Fibroblast of lung (primary cell): ENCODE data around the gene UMAD1. TPM values are rescaled to one million over a fixed set of nuclear protein-coding genes. Genes with fewer than 3 reads are reported as not detected.

Experiments used
- DNase-seq, 2 donors: peaks; one replicate each; pipeline versions ENCODE4 v3.0.0 to v3.0.0-alpha.2; 2010; ENCODE audit warnings: low read depth in 2 of 2
- H2AFZ ChIP-seq: 2 replicates; pipeline ENCODE4 v1.5.1; 2012; ENCODE audit warnings: low read length, control low read depth, inconsistent platforms
- H3K27ac ChIP-seq: 2 replicates; pipeline ENCODE4 v1.5.1; 2011; ENCODE audit warnings: low read length, control low read depth; ENCODE audit not compliant: insufficient read depth
- H3K27me3 ChIP-seq: 2 replicates; pipeline ENCODE4 v1.5.1; 2011; ENCODE audit warnings: mild to moderate bottlenecking, low read length; ENCODE audit not compliant: control insufficient read depth, insufficient read depth
- H3K36me3 ChIP-seq: 2 replicates; pipeline ENCODE4 v1.5.1; 2011; ENCODE audit warnings: low read length; ENCODE audit not compliant: control insufficient read depth, insufficient read depth
- H3K4me1 ChIP-seq: 2 replicates; pipeline ENCODE4 v1.5.1; 2011; ENCODE audit warnings: low read length; ENCODE audit not compliant: control insufficient read depth, insufficient read depth; ENCODE audit errors: extremely low read depth
- H3K4me2 ChIP-seq: 2 replicates; pipeline ENCODE4 v1.5.1; 2011; ENCODE audit warnings: low read length, control low read depth; ENCODE audit not compliant: insufficient read depth; ENCODE audit errors: extremely low read depth
- H3K4me3 ChIP-seq, 4 experiments: fragments of 200-600 bp in 1 of 4; sonication (generic) in 1 of 4; replicated peaks in 1 of 4; 2 replicates each; pipeline ENCODE4 v1.5.1; 2011 to 2016; ENCODE audit warnings: low read length in 4 of 4, low read depth in 3 of 4, mild to moderate bottlenecking in 3 of 4, control low read depth in 2 of 4, inconsistent platforms in 1 of 4, mixed read lengths in 1 of 4; ENCODE audit not compliant: insufficient read depth in 1 of 4; ENCODE audit errors: control extremely low read depth in 1 of 4
- H3K79me2 ChIP-seq: 2 replicates; pipeline ENCODE4 v1.5.1; 2012; ENCODE audit warnings: mild to moderate bottlenecking, low read length, inconsistent platforms; ENCODE audit not compliant: control insufficient read depth, insufficient read depth
- H3K9ac ChIP-seq: 2 replicates; pipeline ENCODE4 v1.5.1; 2011; ENCODE audit warnings: mild to moderate bottlenecking, low read length, control low read depth; ENCODE audit not compliant: insufficient read depth
- H3K9me3 ChIP-seq: 2 replicates; pipeline ENCODE4 v1.5.1; 2012; ENCODE audit warnings: low read depth, low read length; ENCODE audit not compliant: control insufficient read depth, insufficient read depth
- H4K20me1 ChIP-seq: 2 replicates; pipeline ENCODE4 v1.5.1; 2011; ENCODE audit warnings: low read length; ENCODE audit not compliant: control insufficient read depth, insufficient read depth; ENCODE audit errors: extremely low read depth
- CTCF ChIP-seq, 2 donors: IDR thresholded peaks in 1 of 2; conservative IDR thresholded peaks in 1 of 2; 1 replicate in 1 of 2; 2 replicates in 1 of 2; pipeline ENCODE4 v1.5.1; 2011 to 2012; ENCODE audit warnings: low read length in 2 of 2, control low read depth in 1 of 2, inconsistent platforms in 1 of 2, low read depth in 1 of 2, mild to moderate bottlenecking in 1 of 2
- EZH2 ChIP-seq: IDR thresholded peaks from 2 replicates; pipeline ENCODE4 v1.5.1; 2012; ENCODE audit warnings: low read length, control low read depth, mild to moderate bottlenecking; ENCODE audit errors: missing control alignments
- polyA plus RNA-seq, 2 donors: library from polyadenylated mRNA; depleted of rRNA in 1 of 2; stranded (reverse) in 1 of 2; unstranded in 1 of 2; fragments of >200 nt; gene quantifications; 2 replicates each; pipeline ENCODE4 v1.2.1, GENCODE V29; 2011 to 2012; ENCODE audit warnings: missing spikeins in 1 of 2
- total RNA-seq: library from RNA; depleted of rRNA; stranded (reverse); fragments of >200 nt; gene quantifications from 2 replicates; pipeline ENCODE4 v1.2.1, GENCODE V29; 2014

Gene UMAD1
- total and polyA plus RNA-seq, 2 donors (not counting 1 experiment from before 2014, with no cell fraction given) = 12.4 to 19.8 TPM

- DNase-seq = no peak
- Histone ChIP-seq H4K20me1 (no peaks in the 10 kb centered on the region), H3K27me3 (no peaks in the 10 kb centered on the region), H3K4me1 (no peaks in the 10 kb centered on the region), H3K9me3 (no peaks in the 10 kb centered on the region), H3K27ac (no peak overlapping the region), H3K9ac (no peak overlapping the region), H3K79me2 (no peaks in the 10 kb centered on the region), H2AFZ (no peak overlapping the region), H3K4me2 (no peak overlapping the region), H3K4me3 (no peak overlapping the region), H3K36me3 (no peaks in the 10 kb centered on the region)
- TF ChIP-seq CTCF (conservative IDR thresholded peaks at IDR 0.05 in 1 of 2, IDR thresholded peaks at IDR 0.05 in 1 of 2; ENCODE audit: low read depth in 1 of 2, low read length in 2 of 2) (no peak), EZH2 (no peak)
Observed at GRCh38 chr7:7914547-7914946, 274.0 kb downstream of the UMAD1 start.

GRCh38 chr7:7916064-7916463, 275.5 kb downstream of the UMAD1 start:
- no peak overlapping the region for H3K4me3 ChIP-seq
- no peak overlapping the region for H3K27ac ChIP-seq
- no peaks in the 10 kb centered on the region for H3K4me1 ChIP-seq

GRCh38 chr7:7917593-7917992, 277.0 kb downstream of the UMAD1 start:
- Histone ChIP-seq H3K27ac (no peak overlapping the region), H3K79me2 (no peaks in the 10 kb centered on the region), H2AFZ (no peak overlapping the region), H3K9ac (no peak overlapping the region), H4K20me1 (no peaks in the 10 kb centered on the region), H3K4me1 (no peaks in the 10 kb centered on the region), H3K9me3 (no peaks in the 10 kb centered on the region), H3K36me3 (no peaks in the 10 kb centered on the region), H3K4me3 (no peak overlapping the region), H3K27me3 (no peaks in the 10 kb centered on the region), H3K4me2 (no peak overlapping the region)
- no peak for TF ChIP-seq CTCF (conservative IDR thresholded peaks at IDR 0.05 in 1 of 2, IDR thresholded peaks at IDR 0.05 in 1 of 2; ENCODE audit: low read depth in 1 of 2, low read length in 2 of 2)
- no peak for TF ChIP-seq EZH2
- DNase-seq = no peak

More at GRCh38 chr7:7916064-7916463, 275.5 kb downstream of the UMAD1 start:
- H3K36me3 ChIP-seq = no peaks in the 10 kb centered on the region
- no peaks in the 10 kb centered on the region for H3K79me2 ChIP-seq
- no peaks in the 10 kb centered on the region for H4K20me1 ChIP-seq
- no peaks in the 10 kb centered on the region for H3K27me3 ChIP-seq
- no peak overlapping the region for H2AFZ ChIP-seq
- DNase-seq = no peak
- TF ChIP-seq CTCF (conservative IDR thresholded peaks at IDR 0.05 in 1 of 2, IDR thresholded peaks at IDR 0.05 in 1 of 2; ENCODE audit: low read depth in 1 of 2, low read length in 2 of 2) = no peak
- H3K9me3 ChIP-seq = no peaks in the 10 kb centered on the region
- no peak overlapping the region for H3K9ac ChIP-seq
- no peak overlapping the region for H3K4me2 ChIP-seq
